D721Med (cell line): ENCODE results near the gene RABGAP1.
A peak's percentile ranks its signal among the peaks of the same experiment; 100 is the strongest.

ENCODE experiments used
- DNase-seq: peaks from one replicate; pipeline ENCODE4 v3.0.0; 2011; ENCODE audit warnings: low spot score; ENCODE audit not compliant: insufficient read length
- FAIRE-seq: peaks from 2 replicates; lab custom pipeline; 2011; peaks lifted over from hg19 to GRCh38; lab: Jason Lieb, UNC
- CTCF ChIP-seq: IDR thresholded peaks from 2 replicates; pipeline ENCODE4 v1.5.1; 2012; ENCODE audit warnings: mild to moderate bottlenecking, control low read depth; ENCODE audit not compliant: insufficient read depth; ENCODE audit errors: missing control alignments

Gene RABGAP1

GRCh38 chr9:122991370-122991830 is 50.6 kb downstream of the RABGAP1 start:
- TF ChIP-seq CTCF, result peak; percentile 67
- DNase-seq (no peak), FAIRE-seq (no peak)

GRCh38 chr9:122996586-122996985 is 55.8 kb downstream of the RABGAP1 start:
- FAIRE-seq (no peak), DNase-seq (no peak)
- TF ChIP-seq CTCF, result no peak

GRCh38 chr9:122998448-122998847 is 57.6 kb downstream of the RABGAP1 start:
- DNase-seq, result no peak

GRCh38 chr9:123000371-123001068 is 59.7 kb downstream of the RABGAP1 start:
- no peak for FAIRE-seq
- no peak for TF ChIP-seq CTCF

More at GRCh38 chr9:122998448-122998847, 57.6 kb downstream of the RABGAP1 start:
- TF ChIP-seq CTCF, result no peak
- FAIRE-seq, result no peak

GRCh38 chr9:123002754-123003153 is 61.9 kb downstream of the RABGAP1 start:
- DNase-seq (no peak), FAIRE-seq (no peak)
- no peak for TF ChIP-seq CTCF

More at GRCh38 chr9:123000371-123001068, 59.7 kb downstream of the RABGAP1 start:
- DNase-seq, result no peak

DNA sequence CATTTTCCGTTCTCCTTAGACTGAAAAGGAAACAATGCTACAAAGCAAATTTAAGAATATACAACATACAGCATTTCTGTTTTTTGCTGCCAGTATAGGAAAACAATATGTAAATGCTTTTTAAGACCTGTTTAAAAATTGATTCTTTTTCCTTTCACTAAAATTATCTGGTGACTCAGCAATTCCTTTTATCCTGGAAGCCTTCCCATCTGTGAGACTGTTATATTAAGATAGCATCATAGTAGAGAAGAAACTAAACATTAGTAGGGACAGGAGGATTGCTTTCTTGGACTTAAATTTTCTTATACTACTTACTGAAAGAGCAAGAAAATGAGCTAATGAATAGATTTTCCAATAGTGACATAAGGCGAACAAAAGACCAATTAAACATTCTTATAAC is 62.6 kb downstream of the RABGAP1 start:
- FAIRE-seq, result no peak
- DNase-seq, result no peak
- no peak for TF ChIP-seq CTCF

DNA sequence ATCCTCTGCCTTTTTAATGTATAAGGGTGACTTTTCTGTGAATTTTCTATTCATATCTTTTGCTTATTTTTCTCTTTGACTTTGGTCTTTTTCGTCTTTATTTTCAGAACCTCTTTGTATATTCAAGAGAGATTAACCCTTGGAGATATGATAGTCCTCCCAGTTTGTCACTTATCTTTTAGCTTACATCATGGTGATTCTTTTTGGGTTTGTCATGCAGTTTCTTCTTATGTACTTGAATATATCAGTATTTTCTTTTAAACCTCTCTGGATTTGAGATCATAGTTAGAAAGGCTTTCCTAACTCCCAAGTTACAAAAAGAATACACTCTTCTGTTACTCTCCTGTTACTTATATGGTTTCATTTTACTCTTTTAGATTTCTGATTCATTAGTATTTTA is 65.1 kb downstream of the RABGAP1 start:
- DNase-seq (no peak), FAIRE-seq (no peak)
- no peak for TF ChIP-seq CTCF
